ENCODE results near the gene SH3PXD2A.

Gene SH3PXD2A

DNA sequence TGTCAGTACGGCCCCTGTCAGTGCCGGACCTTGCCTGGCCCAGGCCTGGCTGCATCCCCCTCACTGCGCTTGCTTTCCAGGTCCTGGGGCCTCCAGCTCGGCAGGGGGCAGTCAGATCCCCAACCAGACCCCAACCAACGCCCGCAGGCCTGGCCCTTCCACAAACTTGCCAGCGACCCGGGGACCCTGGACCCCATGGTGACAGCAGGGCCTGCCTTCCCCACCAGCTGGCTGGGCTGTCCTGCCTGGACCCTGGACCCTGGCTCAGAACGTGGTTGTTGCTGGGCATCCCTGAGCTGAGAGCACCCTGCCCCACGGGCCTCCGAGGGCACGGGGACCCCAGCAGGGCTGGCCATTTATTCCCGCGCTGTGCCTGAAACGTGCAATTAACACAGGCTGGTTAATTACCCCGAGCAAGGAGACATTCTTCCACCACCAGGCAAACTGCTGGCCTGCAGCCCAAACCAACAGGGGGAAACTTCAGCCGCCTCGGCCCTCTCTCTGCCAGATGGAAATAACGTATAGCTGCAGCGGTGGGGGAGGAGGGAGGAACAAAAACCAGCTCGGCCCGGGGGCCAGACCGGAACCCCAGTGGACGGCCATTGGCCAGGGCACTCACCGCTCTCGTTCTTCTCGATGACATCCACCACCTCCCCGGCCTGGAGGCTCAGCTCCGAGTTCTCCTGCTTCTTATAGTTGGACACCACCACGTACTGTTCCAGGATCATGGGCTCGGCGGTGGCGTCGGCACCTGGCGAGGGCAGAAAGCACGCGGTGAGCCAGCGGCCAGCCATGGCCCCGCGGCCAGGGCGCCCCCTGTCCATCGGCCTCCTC lies 194.8 kb downstream of the SH3PXD2A start:
- DNase-seq, result no peak

DNA sequence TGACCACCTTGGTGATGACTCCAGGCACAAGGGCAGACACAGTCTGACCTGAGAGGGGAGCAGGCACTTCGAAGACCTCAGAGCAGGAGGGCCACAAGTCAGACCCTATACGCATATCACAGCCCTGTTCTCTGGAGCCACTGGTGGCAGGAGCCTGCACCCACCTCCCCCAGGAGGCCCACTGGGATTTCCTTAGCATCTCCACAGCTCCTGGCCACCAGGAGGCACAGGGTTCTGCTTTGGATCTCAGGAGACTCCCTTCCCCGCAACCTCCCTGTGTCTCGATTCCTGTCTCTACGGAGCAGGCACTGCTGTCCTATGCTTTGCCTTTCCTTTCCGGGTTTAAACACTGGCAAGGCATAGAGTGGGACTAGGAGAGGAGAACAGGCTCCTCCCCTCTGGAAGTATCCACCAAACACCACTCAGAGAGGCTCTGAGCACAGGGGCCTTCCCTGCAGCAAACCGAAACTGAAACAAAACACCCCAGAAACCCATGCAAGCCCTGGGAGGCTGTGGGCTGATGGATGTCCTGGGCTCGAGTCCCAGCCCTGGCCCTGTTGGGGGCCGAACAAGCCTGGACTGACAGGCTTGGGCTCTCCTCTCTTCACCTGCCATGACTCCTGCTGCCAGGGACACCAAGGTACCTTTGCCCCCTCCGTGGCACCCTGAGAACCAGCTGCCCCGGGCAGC lies 195.6 kb downstream of the SH3PXD2A start:
- no peak for DNase-seq

DNA sequence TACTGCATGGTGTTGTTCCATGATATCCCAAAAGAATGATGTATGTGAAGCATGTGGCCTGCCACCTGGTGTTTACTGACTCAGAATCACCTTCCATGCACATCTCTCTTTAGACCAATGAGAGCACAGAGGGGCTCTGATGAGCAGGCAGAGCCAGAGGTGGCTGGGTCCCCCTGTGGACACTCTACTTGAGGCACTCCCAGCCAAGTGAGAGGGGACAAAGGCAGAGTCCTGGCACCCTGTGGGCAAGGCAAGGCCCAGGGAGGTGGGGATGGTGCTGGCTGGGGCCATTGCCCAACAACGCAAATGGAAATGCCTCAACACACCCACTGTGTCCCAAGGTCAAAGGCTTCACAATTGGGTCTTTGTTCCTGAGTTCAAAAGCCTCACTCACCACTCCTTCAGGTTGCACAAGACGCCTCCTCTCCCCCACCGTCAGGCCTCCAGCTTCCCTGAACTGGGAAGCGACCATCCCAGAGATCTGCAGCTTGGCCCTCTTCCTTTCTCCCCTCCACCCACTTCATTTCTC lies 197.3 kb downstream of the SH3PXD2A start:
- DNase-seq, result no peak

DNA sequence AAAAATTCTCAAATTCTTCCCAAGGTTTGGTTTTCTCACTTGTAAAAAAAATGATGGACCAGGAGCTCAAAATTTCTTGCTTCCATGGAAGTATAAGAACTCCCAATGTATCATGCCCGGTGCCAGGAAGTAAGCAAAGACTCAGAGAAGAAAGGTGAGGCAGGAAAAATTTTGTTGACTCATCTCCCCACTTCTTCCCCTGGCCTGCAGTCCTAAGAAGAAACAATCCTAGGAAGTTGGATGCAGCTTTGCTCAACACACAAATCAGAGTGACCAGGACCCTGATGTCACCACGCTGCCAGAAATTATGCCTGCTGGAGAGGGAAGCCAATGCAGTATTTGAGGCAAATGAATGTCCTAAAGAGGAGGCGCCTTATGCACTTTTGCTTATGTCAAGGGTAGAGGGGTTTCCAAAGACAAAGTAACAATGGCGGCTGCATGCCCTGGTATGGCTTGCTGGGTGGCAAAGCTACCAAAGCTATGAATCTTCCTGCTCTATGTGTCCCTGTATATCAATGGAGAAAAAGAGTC lies 198.2 kb downstream of the SH3PXD2A start:
- DNase-seq, result no peak

DNA sequence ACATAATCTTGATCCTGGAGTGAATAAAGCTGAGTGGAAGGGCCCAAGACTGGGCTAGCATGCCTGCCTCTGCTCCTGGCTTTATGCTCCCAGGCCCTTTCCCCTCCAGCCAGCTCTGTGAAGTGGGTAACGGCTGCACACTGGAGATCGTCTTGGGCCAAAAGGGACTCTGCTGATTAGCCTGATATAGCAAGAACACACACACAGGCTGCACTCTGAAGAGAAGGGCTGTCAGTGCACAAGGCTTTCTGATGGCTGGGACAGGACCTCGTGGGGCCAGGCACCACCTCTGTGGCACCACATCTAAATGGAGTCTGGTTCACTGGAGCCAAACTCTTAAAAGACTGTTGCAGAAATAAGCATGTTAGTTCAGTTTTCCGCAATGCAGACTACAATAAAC lies 200.5 kb downstream of the SH3PXD2A start:
- DNase-seq, result no peak

DNA sequence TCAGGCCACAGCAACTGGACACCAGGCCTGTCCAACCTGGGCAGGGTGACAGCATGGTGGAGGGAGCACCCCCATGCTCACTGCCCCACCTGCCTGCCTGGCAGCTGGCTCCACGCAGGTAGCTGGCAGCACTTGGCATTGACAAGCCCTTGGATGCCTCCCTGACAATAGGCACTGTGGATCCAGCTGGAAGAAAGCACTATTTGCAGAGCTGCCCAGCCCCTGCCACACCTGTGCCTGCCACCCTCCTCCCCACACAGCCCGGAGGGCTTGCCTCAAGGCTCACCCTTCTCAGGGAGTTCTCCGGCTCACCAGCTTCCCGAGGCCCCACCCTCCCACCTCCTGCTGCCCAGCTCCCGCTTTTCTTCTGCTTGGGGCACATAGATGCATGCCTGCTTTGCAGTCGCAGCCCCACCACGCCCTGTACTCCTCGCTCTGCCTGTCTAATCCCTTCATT lies 201.8 kb downstream of the SH3PXD2A start:
- DNase-seq, result no peak

DNA sequence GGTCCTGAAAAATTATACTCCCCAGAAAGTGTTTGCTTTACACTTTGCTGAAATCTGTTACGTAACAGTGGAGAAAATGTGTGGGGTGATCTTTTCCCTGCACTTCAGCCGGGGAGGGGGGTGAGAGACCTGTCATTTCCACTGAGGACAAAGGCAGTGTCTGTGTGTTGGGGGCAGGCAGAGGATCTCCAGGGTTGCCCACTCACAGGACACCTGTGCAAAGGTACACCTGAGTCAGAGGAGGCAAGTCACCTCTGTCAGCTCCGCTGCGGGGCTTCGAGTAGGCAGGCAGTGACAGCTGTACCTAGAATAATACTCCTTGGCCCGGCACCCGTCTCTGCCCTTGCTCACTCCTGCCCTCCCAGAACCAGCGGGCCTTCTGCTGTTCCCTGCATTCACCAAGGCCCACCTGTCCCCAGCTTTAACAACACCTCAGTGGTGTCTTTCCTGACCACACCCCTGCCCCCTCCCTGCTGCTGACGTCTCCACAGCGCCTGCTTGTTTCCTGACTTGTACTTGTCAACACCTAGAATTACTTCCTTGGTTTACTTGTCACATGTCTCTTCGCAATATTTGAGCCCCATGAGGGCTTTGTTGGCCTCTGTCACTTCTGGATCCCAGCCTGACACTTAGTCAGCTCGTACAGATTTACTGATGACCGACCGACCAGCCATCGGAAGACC lies 202.6 kb downstream of the SH3PXD2A start:
- no peak for DNase-seq

DNA sequence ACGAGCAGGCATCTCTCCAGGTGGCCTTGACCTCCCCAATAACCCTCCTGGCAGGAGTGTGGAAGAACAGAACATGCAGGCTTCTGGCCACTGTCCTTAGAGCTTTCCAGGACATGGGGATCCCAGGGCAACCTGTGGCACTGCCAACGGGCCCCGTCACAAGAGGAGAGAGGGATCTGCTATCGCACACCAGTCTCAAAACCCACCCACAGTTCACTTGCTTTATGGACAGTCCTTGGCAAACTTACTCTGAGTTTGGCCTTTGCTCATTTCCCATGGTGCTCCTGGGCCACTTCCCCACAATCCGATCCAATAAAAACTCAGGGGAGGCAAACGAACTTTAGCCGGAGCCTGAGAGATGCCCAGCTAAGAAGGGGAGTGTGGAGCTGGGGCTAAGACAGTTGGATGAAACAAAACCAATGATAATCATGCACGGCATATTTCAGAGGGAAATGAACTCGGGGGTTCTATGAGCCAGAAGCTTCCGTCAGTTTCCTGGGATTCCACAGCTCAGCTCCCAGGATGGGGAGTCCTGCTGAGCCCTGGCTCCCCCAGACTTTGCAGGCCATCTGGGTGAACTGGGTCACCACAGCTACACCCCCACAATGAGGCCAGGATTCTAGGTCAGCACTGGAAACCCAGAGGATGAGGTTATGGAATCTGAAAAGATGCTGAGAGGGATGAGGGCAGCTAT lies 203.4 kb downstream of the SH3PXD2A start:
- DNase-seq, result no peak

DNA sequence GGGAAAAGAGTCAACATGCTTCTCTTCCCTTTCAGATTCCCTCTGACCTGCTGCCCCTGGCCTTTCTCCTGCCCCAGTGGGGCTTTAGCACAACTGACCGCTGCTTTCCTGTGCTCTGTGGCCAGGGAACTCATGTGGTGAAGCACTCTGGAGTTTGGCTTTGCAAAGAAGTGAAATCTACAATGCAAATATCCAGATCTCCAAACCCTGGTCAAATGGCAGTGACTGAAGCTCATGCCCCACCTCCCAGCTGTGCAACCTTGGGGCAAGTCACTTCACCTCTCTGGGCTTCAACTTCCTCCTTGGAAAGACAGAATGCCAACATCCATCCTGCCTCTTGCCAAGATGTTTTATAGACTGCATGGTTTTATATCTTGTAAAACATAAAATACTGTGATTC lies 204.0 kb downstream of the SH3PXD2A start:
- no peak for DNase-seq

DNA sequence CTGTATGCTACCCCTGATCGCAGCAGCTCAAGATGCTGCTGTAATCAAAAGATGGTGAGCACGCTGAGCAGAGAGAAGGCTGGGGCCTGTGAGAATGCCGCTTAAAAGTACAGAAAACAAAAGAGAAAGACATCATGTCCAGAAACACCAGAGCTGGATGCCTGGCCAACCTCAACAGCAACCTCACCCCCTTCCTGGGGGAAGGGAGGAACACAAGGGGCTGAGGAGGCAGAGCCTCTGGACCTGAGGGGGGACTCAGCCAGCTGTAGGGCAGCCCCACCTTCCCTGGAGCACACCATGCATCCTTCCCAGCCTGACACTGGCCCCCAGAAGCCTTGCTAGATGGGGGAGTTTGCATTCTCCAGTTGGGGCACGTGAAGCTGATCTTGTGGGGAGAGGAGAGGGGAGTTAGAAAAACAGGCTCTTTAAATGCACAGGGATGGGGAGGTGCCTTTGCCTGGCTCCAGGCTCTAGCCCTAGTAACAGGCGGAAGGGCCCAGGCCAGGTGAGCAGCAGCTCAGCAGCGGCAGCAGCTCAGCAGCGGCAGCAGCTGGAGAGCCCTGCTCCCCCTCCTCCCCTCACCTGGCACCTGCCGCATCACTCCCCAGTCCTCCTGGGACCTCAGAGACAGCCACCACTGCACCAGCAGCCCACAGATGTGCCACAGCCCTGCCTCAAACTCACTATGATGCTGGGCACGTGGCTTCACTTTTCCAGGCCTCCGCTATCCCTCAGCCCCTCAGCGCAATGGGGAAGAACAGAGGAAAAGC lies 205.5 kb downstream of the SH3PXD2A start:
- DNase-seq, result no peak

DNA sequence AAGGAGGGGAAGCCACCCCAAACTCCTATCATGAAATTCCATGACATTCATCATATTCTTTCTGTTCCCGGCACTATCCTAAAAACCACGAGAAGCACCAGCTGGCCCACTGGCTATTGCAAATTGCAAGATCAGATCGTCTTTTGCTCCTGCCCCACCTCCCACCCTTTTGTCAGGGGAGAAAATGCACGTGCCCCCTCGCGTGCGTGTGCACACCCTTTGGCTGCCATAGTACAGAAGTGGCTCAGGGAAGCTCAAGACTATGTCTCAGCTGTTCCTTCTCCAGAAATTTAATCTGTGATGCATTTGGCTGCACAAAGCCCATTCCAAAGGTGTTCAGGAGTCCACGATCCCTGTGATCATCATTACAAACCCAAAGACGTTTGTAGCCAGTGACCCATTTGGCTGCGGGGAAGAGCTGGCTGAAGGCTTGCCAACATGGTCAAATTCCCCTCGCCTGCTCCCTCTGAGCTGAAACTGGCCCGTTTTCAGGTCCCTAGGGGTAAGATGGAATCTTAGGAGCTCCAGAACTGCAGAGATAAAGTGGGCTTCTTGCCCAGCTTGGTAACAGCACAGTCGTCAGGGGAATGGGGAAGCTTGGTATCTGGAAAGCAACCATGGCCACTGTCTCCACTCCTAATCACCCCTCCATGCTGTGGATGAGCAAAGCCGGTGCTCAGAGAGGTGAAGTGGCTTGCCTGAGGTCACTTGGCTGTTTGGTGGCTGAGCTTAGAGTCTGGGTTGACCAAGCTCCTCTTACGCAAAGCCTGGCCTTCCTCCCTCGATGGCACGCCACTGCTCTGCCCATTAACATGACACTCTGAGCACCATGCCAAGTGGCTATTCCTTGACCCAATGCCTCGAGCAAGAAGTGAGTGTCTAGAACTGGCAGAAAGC lies 206.5 kb downstream of the SH3PXD2A start:
- DNase-seq, result no peak

DNA sequence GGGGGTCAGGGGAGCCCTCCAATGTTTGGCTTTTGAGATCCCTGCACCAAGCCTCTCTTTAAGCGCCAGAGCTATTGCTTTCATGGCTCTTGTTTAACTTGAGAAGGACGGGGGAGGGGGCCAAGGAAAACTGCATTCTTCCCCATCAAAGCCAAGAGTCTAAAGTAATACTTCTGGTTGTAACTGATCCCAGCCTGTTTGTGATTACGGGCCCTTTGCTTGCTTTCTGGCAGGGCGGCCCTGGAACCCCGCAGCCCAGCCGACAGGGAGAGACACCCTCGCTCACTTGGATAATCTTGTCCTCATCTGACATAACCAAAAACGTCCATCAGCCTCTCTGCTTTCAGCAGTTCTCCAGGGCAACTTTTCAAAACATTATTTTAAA lies 207.1 kb downstream of the SH3PXD2A start:
- no peak for DNase-seq

DNA sequence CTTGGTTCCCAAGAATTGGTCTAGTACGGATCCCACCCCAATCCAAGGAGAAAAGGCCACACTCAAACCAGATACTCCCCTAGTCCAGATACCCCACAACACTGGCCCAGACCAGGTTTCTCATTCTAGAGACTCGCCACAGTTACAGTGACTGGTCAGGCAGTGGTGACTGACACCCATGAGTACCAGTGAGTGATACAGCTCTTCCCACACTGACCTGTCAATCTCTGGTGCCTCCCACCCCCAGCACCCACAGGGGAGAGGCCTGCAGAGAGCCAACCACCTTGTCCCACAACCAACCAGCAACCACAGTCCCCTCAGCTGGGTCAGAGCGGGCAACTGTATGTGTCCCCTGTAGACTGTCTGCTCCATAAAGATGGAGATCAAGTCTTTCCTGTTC lies 209.1 kb downstream of the SH3PXD2A start:
- DNase-seq, result no peak

DNA sequence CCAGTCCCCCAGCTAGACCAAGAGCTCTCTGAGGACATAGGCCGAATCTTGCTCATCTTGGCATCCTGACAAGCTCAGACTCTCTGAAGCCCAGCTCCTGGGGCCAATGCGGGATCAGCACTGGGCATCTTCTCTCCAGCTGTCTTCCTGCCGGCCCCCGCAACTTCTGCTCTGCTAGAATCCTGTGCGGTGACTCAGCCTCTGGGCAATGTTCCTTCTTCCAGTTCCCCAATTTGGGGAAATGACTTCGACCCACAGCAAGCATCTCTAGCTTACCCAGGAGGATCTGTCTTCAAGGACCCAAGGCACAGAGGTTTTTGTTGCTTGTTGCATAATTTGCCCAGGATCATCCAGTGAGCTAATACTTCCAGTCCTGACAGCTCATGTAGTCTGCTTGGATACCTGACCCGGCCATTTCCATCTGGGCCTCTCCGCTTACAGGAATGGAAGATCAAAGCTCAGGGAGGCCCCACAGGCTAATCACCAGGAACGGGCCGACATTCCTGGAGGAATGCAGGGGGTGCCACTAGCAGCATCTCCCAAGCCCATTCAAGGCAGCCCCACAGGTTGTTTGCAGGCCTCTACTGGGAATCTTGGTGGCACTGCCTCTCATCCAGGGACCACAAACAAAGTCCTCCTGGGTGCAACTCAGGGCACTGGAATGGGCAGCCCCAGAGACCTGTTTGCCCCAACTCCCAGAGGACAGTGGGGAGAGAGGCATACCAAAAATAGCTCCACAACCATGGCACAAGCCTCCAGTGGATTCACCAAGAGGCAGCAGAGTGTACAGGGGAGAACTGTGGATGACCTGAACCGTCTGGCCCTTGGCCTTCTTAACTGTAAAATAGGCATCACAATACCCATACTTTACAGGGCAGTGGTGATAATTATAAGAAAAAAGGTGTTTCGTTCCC lies 210.0 kb downstream of the SH3PXD2A start:
- no peak for DNase-seq

DNA sequence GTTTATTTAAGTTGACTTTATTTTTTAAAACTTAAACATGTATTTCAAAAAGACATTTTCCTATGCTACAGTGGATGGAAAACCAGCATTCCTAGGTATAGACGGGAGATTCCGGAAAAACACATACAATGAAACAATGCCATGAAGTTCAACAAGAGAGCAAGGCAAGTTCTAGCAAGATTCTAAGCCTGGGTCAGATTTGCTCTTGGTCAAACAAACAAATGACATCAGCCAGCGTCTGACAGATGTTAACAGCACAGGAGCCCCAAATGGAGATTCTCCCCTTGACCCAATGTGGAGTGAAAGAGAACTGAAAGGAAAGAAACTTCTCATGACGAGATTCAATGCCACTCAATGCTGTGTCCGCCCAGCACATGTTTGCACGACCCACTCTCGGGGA lies 212.0 kb downstream of the SH3PXD2A start:
- no peak for DNase-seq

DNA sequence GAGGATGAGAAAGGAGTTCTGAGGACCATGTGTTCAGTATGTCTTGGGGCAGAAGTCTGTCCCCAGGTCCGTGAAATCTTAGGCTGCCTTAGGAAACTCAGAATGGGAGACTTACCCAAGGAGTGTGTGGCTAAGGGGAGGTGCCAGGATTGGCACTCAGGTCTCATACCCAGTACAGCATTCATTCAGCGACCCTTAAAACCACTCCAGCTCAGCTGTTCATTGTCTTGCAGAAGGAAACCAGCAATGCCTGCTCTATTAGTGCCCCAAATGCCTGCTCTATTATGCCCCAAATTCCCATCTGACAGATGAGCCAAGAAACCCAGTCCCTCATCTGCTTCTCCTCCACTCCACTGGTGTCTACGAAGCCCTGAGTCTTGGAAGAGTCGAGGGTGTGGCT lies 214.1 kb downstream of the SH3PXD2A start:
- DNase-seq, result no peak

DNA sequence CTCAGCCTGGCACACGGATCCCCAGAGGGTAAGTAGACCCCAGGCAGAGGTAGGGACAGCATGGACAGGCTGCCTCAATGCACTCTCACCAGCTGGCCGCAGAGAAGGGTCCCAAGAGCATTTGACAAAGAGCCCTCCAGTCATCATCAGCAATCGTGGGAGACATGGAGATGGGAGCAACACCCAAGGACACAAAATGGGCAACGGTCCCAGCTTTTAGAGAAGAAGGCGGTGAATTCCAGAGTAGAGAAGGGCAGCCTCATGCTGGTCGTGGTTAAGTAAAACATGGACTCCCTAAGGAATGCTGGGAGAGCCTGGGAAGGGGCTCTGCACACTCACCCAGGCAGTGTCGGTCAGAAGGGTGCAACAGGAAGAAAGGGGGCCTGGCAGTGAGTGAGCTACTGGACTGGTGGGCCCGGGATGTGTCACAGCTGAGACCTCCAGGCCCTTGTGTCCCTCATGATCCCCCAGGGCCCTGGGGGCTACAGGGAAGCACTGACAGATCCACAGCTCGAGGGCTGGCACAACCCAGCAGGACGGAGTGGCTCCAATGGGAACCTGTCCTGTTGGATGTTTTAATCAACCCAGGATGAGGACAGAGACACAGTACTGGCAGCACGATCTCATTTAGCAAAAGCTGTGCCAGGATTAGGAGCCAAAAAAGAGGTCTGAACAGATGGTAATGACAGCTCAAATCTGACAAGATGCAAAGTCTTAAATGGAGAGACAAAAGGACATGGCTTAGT lies 214.8 kb downstream of the SH3PXD2A start:
- DNase-seq, result no peak

DNA sequence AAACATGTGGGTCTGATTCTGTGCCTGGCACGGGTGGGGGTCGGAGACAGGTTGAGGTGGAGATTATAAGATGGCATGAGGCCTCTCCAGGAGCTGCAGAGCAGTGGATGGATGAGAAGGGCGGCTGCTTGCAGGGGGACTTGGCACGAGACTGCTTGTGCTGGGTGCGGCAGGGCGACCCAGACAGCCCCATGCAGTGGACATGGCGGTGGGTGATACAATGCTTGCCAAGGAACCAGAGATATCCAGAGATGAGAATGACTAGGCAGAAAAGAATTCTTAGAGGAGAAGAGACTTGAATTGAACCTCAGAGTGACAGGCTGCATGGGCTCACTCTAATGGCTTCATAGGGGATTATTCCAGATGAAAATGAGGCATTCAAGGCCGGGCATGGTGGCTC lies 216.4 kb downstream of the SH3PXD2A start:
- no peak for DNase-seq

Measured in NCI-H2227 treated with DMSO at 0.1 percent for 48 hours (cell line).